ENCODE data around the gene NPFFR1. TPM values are rescaled to one million over a fixed set of nuclear protein-coding genes. Genes with fewer than 3 reads are reported as not detected.

The NPFFR1 gene
- total RNA-seq, 2 donors from 2014 or later: not detected

- H3K4me1 ChIP-seq: peaks cover 15% of the 10 kb centered on the region
- no peaks in the 10 kb centered on the region for H3K36me3 ChIP-seq (replicated peaks in 1 of 2; ENCODE audit: insufficient read depth in 1 of 2, low read depth in 2 of 2)
- DNase-seq: no peak
- WGBS, 2 donors: 83 to 91% methylated on average over 5 to 7 of the region's 7 CpGs
- no peak for ATAC-seq
- no peak for TF ChIP-seq POLR2A (IDR thresholded peaks at IDR 0.05)
- TF ChIP-seq, protein P1, sequence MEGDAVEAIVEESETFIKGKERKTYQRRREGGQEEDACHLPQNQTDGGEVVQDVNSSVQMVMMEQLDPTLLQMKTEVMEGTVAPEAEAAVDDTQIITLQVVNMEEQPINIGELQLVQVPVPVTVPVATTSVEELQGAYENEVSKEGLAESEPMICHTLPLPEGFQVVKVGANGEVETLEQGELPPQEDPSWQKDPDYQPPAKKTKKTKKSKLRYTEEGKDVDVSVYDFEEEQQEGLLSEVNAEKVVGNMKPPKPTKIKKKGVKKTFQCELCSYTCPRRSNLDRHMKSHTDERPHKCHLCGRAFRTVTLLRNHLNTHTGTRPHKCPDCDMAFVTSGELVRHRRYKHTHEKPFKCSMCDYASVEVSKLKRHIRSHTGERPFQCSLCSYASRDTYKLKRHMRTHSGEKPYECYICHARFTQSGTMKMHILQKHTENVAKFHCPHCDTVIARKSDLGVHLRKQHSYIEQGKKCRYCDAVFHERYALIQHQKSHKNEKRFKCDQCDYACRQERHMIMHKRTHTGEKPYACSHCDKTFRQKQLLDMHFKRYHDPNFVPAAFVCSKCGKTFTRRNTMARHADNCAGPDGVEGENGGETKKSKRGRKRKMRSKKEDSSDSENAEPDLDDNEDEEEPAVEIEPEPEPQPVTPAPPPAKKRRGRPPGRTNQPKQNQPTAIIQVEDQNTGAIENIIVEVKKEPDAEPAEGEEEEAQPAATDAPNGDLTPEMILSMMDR (IDR thresholded peaks at IDR 0.05): no peak
- intact Hi-C loops (cut with DNase I): no loop called here
- no peak overlapping the region for H3K27ac ChIP-seq
- no peak overlapping the region for H3K4me3 ChIP-seq
- no peaks in the 10 kb centered on the region for H3K27me3 ChIP-seq
- H3K9me3 ChIP-seq: no peaks in the 10 kb centered on the region
Observed at GRCh38 chr10:70299876-70300275, 16.1 kb upstream of the NPFFR1 start.

GRCh38 chr10:70298393-70298792, 14.6 kb upstream of the NPFFR1 start:
- intact Hi-C loops (cut with DNase I): no loop called here
- TF ChIP-seq, protein P1 (IDR thresholded peaks at IDR 0.05): no peak
- no peak for TF ChIP-seq POLR2A (IDR thresholded peaks at IDR 0.05)
- 70 to 89% methylated on average over 5 of the region's 5 CpGs for WGBS, 2 donors

GRCh38 chr10:70297224-70297623, 13.4 kb upstream of the NPFFR1 start:
- intact Hi-C loops (cut with DNase I): no loop called here

More at GRCh38 chr10:70298393-70298792, 14.6 kb upstream of the NPFFR1 start:
- Histone ChIP-seq H3K4me1 (peaks cover 15% of the 10 kb centered on the region), H3K27me3 (no peaks in the 10 kb centered on the region), H3K4me3 (no peak overlapping the region), H3K9me3 (no peaks in the 10 kb centered on the region), H3K36me3 (replicated peaks in 1 of 2; ENCODE audit: insufficient read depth in 1 of 2, low read depth in 2 of 2) (no peaks in the 10 kb centered on the region), H3K27ac (no peak overlapping the region)
- ATAC-seq: no peak
- DNase-seq: no peak

GRCh38 chr10:70296406-70296899, 12.6 kb upstream of the NPFFR1 start:
- Histone ChIP-seq H3K36me3 (replicated peaks in 1 of 2; ENCODE audit: insufficient read depth in 1 of 2, low read depth in 2 of 2) (no peaks in the 10 kb centered on the region), H3K9me3 (no peaks in the 10 kb centered on the region), H3K27me3 (no peaks in the 10 kb centered on the region), H3K4me1 (peaks cover 15% of the 10 kb centered on the region), H3K27ac (peak overlapping the region; percentile 51 to 81 (median 77)), H3K4me3 (no peak overlapping the region)
- DNase-seq: peak; percentile 90 to 96 (median 94)
- peak; percentile 99 for ATAC-seq
- WGBS, 2 donors: 29 to 32% methylated on average over 11 to 12 of the region's 12 CpGs
- intact Hi-C loops (cut with DNase I): no loop called here
- TF ChIP-seq, protein P1 (IDR thresholded peaks at IDR 0.05): no peak
- peak in 2 of 3 donors; percentile 18 to 40 for TF ChIP-seq POLR2A (IDR thresholded peaks at IDR 0.05)

More at GRCh38 chr10:70297224-70297623, 13.4 kb upstream of the NPFFR1 start:
- DNase-seq (no peak), ATAC-seq (no peak)
- H3K4me1 ChIP-seq: peaks cover 15% of the 10 kb centered on the region
- H3K4me3 ChIP-seq: no peak overlapping the region
- H3K36me3 ChIP-seq (replicated peaks in 1 of 2; ENCODE audit: insufficient read depth in 1 of 2, low read depth in 2 of 2): no peaks in the 10 kb centered on the region
- no peaks in the 10 kb centered on the region for H3K9me3 ChIP-seq
- TF ChIP-seq, protein P1 (IDR thresholded peaks at IDR 0.05): no peak
- TF ChIP-seq POLR2A (IDR thresholded peaks at IDR 0.05): no peak
- H3K27me3 ChIP-seq: no peaks in the 10 kb centered on the region
- 37 to 69% methylated on average over 5 of the region's 5 CpGs for WGBS, 2 donors
- H3K27ac ChIP-seq: peak overlapping the region; percentile 51 to 81 (median 77)

- Histone ChIP-seq H3K27me3 (no peaks in the 10 kb centered on the region), H3K4me1 (peaks cover 15% of the 10 kb centered on the region), H3K4me3 (no peak overlapping the region), H3K27ac (peak overlapping the region; percentile 51 to 81 (median 77)), H3K9me3 (no peaks in the 10 kb centered on the region), H3K36me3 (replicated peaks in 1 of 2; ENCODE audit: insufficient read depth in 1 of 2, low read depth in 2 of 2) (no peaks in the 10 kb centered on the region)
- TF ChIP-seq, protein P1 (IDR thresholded peaks at IDR 0.05): no peak
- no peak for TF ChIP-seq POLR2A (IDR thresholded peaks at IDR 0.05)
- DNase-seq: no peak
- WGBS, 2 donors: 87 to 94% methylated on average over 7 of the region's 7 CpGs
- intact Hi-C loops (cut with DNase I): no loop called here
- ATAC-seq: no peak
Observed at GRCh38 chr10:70295926-70296325, 12.1 kb upstream of the NPFFR1 start.
